HPDE6-E6E7 (cell line): Measurements from ENCODE around the gene PATJ.
"Not testable (repeated sequence)": the region's sequence is repeated elsewhere in the genome, so short reads cannot be mapped to it uniquely, and the experiment has no call there.

Source experiments
- DNase-seq: peaks from one replicate; pipeline ENCODE4 v3.0.0; 2011; ENCODE audit warnings: missing footprints; ENCODE audit errors: extremely low spot score

PATJ gene

GRCh38 chr1:61887931-61888564 is 145.8 kb downstream of the PATJ start:
- DNase-seq: no peak

GRCh38 chr1:61888808-61889207 is 146.5 kb downstream of the PATJ start:
- DNase-seq: no peak

- not testable (repeated sequence) for DNase-seq
Measured at GRCh38 chr1:61890435-61890834, 148.2 kb downstream of the PATJ start.

- DNase-seq: no peak
Measured at GRCh38 chr1:61892977-61893376, 150.7 kb downstream of the PATJ start.

- DNase-seq: not testable (repeated sequence)
Measured at GRCh38 chr1:61894296-61894695, 152.0 kb downstream of the PATJ start.

- DNase-seq: no peak
Measured at GRCh38 chr1:61895175-61895574, 152.9 kb downstream of the PATJ start.

GRCh38 chr1:61898658-61899057 is 156.4 kb downstream of the PATJ start:
- DNase-seq: no peak

GRCh38 chr1:61904354-61904753 is 162.1 kb downstream of the PATJ start:
- DNase-seq: no peak

- no peak for DNase-seq
Measured at GRCh38 chr1:61907102-61907501, 164.8 kb downstream of the PATJ start.

- no peak for DNase-seq
Measured at GRCh38 chr1:61910035-61910434, 167.8 kb downstream of the PATJ start.

GRCh38 chr1:61914823-61915482 is 172.7 kb downstream of the PATJ start:
- DNase-seq: no peak

GRCh38 chr1:61921435-61921834 is 179.2 kb downstream of the PATJ start:
- no peak for DNase-seq

GRCh38 chr1:61922950-61923480 is 180.7 kb downstream of the PATJ start:
- DNase-seq: no peak

- no peak for DNase-seq
Measured at GRCh38 chr1:61925591-61926298, 183.5 kb downstream of the PATJ start.

GRCh38 chr1:61926597-61926996 is 184.3 kb downstream of the PATJ start:
- DNase-seq: no peak

- no peak for DNase-seq
Measured at GRCh38 chr1:61930116-61930645, 187.9 kb downstream of the PATJ start.

GRCh38 chr1:61931587-61932279 is 189.5 kb downstream of the PATJ start:
- no peak for DNase-seq

- no peak for DNase-seq
Measured at GRCh38 chr1:61935516-61935915, 193.2 kb downstream of the PATJ start.

GRCh38 chr1:61936839-61937238 is 194.6 kb downstream of the PATJ start:
- DNase-seq: no peak

- DNase-seq: no peak
Measured at GRCh38 chr1:61941794-61942193, 199.5 kb downstream of the PATJ start.

GRCh38 chr1:61942856-61943255 is 200.6 kb downstream of the PATJ start:
- no peak for DNase-seq

- DNase-seq: not testable (repeated sequence)
Measured at GRCh38 chr1:61948685-61949084, 206.4 kb downstream of the PATJ start.
